ENCODE data around the gene NFIA. TPM values are rescaled to one million over a fixed set of nuclear protein-coding genes. Genes with fewer than 3 reads are reported as not detected.

Gene NFIA
- total RNA-seq, 1 donor from 2014 or later, result 31.3 TPM

- H3K4me3 ChIP-seq (ENCODE audit: low read length in 3 of 3), result peak overlapping the region; percentile 55 to 78 (median 76)
- H3K4me1 ChIP-seq (ENCODE audit: control insufficient read depth in 3 of 3, insufficient read depth in 3 of 3, low read length in 3 of 3), result peaks cover 39 to 54% (median 52%) of the 10 kb centered on the region in 3 donors
- no peaks in the 10 kb centered on the region for H3K36me3 ChIP-seq (ENCODE audit: control insufficient read depth in 3 of 3, insufficient read depth in 3 of 3, low read length in 3 of 3)
- H3K27me3 ChIP-seq (ENCODE audit: control insufficient read depth in 3 of 3, insufficient read depth in 3 of 3, low read length in 3 of 3), result no peaks in the 10 kb centered on the region
- H3K9ac ChIP-seq (ENCODE audit: low read depth in 1 of 3, low read length in 3 of 3), result peak overlapping the region; percentile 69 to 74 (median 71)
- H3K9me3 ChIP-seq (ENCODE audit: control insufficient read depth in 3 of 3, low read length in 3 of 3), result no peaks in the 10 kb centered on the region
- H3K27ac ChIP-seq (ENCODE audit: low read depth, low read length), result peak overlapping the region; percentile 94
Measured at GRCh38 chr1:61184714-61185106, 102.3 kb downstream of the NFIA start.

- H3K9ac ChIP-seq (ENCODE audit: low read depth in 1 of 3, low read length in 3 of 3), result peak overlapping the region in 2 of 3 donors; percentile 0 to 11
- H3K4me1 ChIP-seq (ENCODE audit: control insufficient read depth in 3 of 3, insufficient read depth in 3 of 3, low read length in 3 of 3), result peaks cover 41 to 54% (median 54%) of the 10 kb centered on the region in 3 donors
- H3K27me3 ChIP-seq (ENCODE audit: control insufficient read depth in 3 of 3, insufficient read depth in 3 of 3, low read length in 3 of 3), result no peaks in the 10 kb centered on the region
- peak overlapping the region; percentile 51 for H3K27ac ChIP-seq (ENCODE audit: low read depth, low read length)
- H3K4me3 ChIP-seq (ENCODE audit: low read length in 3 of 3), result peak overlapping the region in 1 of 3 donors; percentile 18
- H3K9me3 ChIP-seq (ENCODE audit: control insufficient read depth in 3 of 3, low read length in 3 of 3), result no peaks in the 10 kb centered on the region
- H3K36me3 ChIP-seq (ENCODE audit: control insufficient read depth in 3 of 3, insufficient read depth in 3 of 3, low read length in 3 of 3), result no peaks in the 10 kb centered on the region
Measured at GRCh38 chr1:61186753-61187152, 104.4 kb downstream of the NFIA start.

GRCh38 chr1:61187352-61188086 is 105.2 kb downstream of the NFIA start:
- H3K27ac ChIP-seq (ENCODE audit: low read depth, low read length), result peak overlapping the region; percentile 51
- peak overlapping the region in 1 of 3 donors; percentile 18 for H3K4me3 ChIP-seq (ENCODE audit: low read length in 3 of 3)
- H3K4me1 ChIP-seq (ENCODE audit: control insufficient read depth in 3 of 3, insufficient read depth in 3 of 3, low read length in 3 of 3), result peaks cover 38 to 50% (median 46%) of the 10 kb centered on the region in 3 donors
- peak overlapping the region in 2 of 3 donors; percentile 0 to 11 for H3K9ac ChIP-seq (ENCODE audit: low read depth in 1 of 3, low read length in 3 of 3)
- H3K36me3 ChIP-seq (ENCODE audit: control insufficient read depth in 3 of 3, insufficient read depth in 3 of 3, low read length in 3 of 3), result no peaks in the 10 kb centered on the region
- no peaks in the 10 kb centered on the region for H3K9me3 ChIP-seq (ENCODE audit: control insufficient read depth in 3 of 3, low read length in 3 of 3)
- no peaks in the 10 kb centered on the region for H3K27me3 ChIP-seq (ENCODE audit: control insufficient read depth in 3 of 3, insufficient read depth in 3 of 3, low read length in 3 of 3)

- H3K4me1 ChIP-seq (ENCODE audit: control insufficient read depth in 3 of 3, insufficient read depth in 3 of 3, low read length in 3 of 3), result peaks cover 24 to 34% (median 31%) of the 10 kb centered on the region in 3 donors
- H3K36me3 ChIP-seq (ENCODE audit: control insufficient read depth in 3 of 3, insufficient read depth in 3 of 3, low read length in 3 of 3), result no peaks in the 10 kb centered on the region
- no peaks in the 10 kb centered on the region for H3K27me3 ChIP-seq (ENCODE audit: control insufficient read depth in 3 of 3, insufficient read depth in 3 of 3, low read length in 3 of 3)
- H3K4me3 ChIP-seq (ENCODE audit: low read length in 3 of 3), result no peak overlapping the region
- peak overlapping the region; percentile 59 for H3K27ac ChIP-seq (ENCODE audit: low read depth, low read length)
- no peaks in the 10 kb centered on the region for H3K9me3 ChIP-seq (ENCODE audit: control insufficient read depth in 3 of 3, low read length in 3 of 3)
- H3K9ac ChIP-seq (ENCODE audit: low read depth in 1 of 3, low read length in 3 of 3), result no peak overlapping the region
Measured at GRCh38 chr1:61190153-61190552, 107.8 kb downstream of the NFIA start.

- peaks cover 19 to 28% (median 25%) of the 10 kb centered on the region in 3 donors for H3K4me1 ChIP-seq (ENCODE audit: control insufficient read depth in 3 of 3, insufficient read depth in 3 of 3, low read length in 3 of 3)
- H3K4me3 ChIP-seq (ENCODE audit: low read length in 3 of 3), result no peak overlapping the region
- no peaks in the 10 kb centered on the region for H3K36me3 ChIP-seq (ENCODE audit: control insufficient read depth in 3 of 3, insufficient read depth in 3 of 3, low read length in 3 of 3)
- peak overlapping the region in 1 of 3 donors; percentile 40 for H3K9ac ChIP-seq (ENCODE audit: low read depth in 1 of 3, low read length in 3 of 3)
- no peaks in the 10 kb centered on the region for H3K27me3 ChIP-seq (ENCODE audit: control insufficient read depth in 3 of 3, insufficient read depth in 3 of 3, low read length in 3 of 3)
- H3K27ac ChIP-seq (ENCODE audit: low read depth, low read length), result peak overlapping the region; percentile 59
- H3K9me3 ChIP-seq (ENCODE audit: control insufficient read depth in 3 of 3, low read length in 3 of 3), result no peaks in the 10 kb centered on the region
Measured at GRCh38 chr1:61190618-61191432, 108.5 kb downstream of the NFIA start.

- Histone ChIP-seq H3K4me1 (ENCODE audit: control insufficient read depth in 3 of 3, insufficient read depth in 3 of 3, low read length in 3 of 3) (peaks cover 17 to 22% (median 19%) of the 10 kb centered on the region in 3 donors), H3K9ac (ENCODE audit: low read depth in 1 of 3, low read length in 3 of 3) (peak overlapping the region in 1 of 3 donors; percentile 40)
Measured at GRCh38 chr1:61191433-61191720, 109.0 kb downstream of the NFIA start.

GRCh38 chr1:61192663-61193330 is 110.4 kb downstream of the NFIA start:
- H3K4me1 ChIP-seq (ENCODE audit: control insufficient read depth in 3 of 3, insufficient read depth in 3 of 3, low read length in 3 of 3), result peaks cover 6 to 10% (median 10%) of the 10 kb centered on the region in 3 donors
- H3K4me3 ChIP-seq (ENCODE audit: low read length in 3 of 3), result no peak overlapping the region
- H3K9me3 ChIP-seq (ENCODE audit: control insufficient read depth in 3 of 3, low read length in 3 of 3), result no peaks in the 10 kb centered on the region
- H3K9ac ChIP-seq (ENCODE audit: low read depth in 1 of 3, low read length in 3 of 3), result no peak overlapping the region
- H3K27me3 ChIP-seq (ENCODE audit: control insufficient read depth in 3 of 3, insufficient read depth in 3 of 3, low read length in 3 of 3), result no peaks in the 10 kb centered on the region
- no peaks in the 10 kb centered on the region for H3K36me3 ChIP-seq (ENCODE audit: control insufficient read depth in 3 of 3, insufficient read depth in 3 of 3, low read length in 3 of 3)
- peak overlapping the region; percentile 59 for H3K27ac ChIP-seq (ENCODE audit: low read depth, low read length)

More at GRCh38 chr1:61191433-61191720, 109.0 kb downstream of the NFIA start:
- H3K4me3 ChIP-seq (ENCODE audit: low read length in 3 of 3), result no peak overlapping the region
- no peaks in the 10 kb centered on the region for H3K9me3 ChIP-seq (ENCODE audit: control insufficient read depth in 3 of 3, low read length in 3 of 3)
- peak overlapping the region; percentile 59 for H3K27ac ChIP-seq (ENCODE audit: low read depth, low read length)
- no peaks in the 10 kb centered on the region for H3K27me3 ChIP-seq (ENCODE audit: control insufficient read depth in 3 of 3, insufficient read depth in 3 of 3, low read length in 3 of 3)
- no peaks in the 10 kb centered on the region for H3K36me3 ChIP-seq (ENCODE audit: control insufficient read depth in 3 of 3, insufficient read depth in 3 of 3, low read length in 3 of 3)

GRCh38 chr1:61193808-61194207 is 111.4 kb downstream of the NFIA start:
- no peak overlapping the region for H3K4me3 ChIP-seq (ENCODE audit: low read length in 3 of 3)
- H3K27me3 ChIP-seq (ENCODE audit: control insufficient read depth in 3 of 3, insufficient read depth in 3 of 3, low read length in 3 of 3), result no peaks in the 10 kb centered on the region
- no peaks in the 10 kb centered on the region for H3K9me3 ChIP-seq (ENCODE audit: control insufficient read depth in 3 of 3, low read length in 3 of 3)
- no peaks in the 10 kb centered on the region for H3K36me3 ChIP-seq (ENCODE audit: control insufficient read depth in 3 of 3, insufficient read depth in 3 of 3, low read length in 3 of 3)
- H3K27ac ChIP-seq (ENCODE audit: low read depth, low read length), result no peak overlapping the region
- H3K9ac ChIP-seq (ENCODE audit: low read depth in 1 of 3, low read length in 3 of 3), result no peak overlapping the region
- peaks cover 6 to 12% (median 10%) of the 10 kb centered on the region in 3 donors for H3K4me1 ChIP-seq (ENCODE audit: control insufficient read depth in 3 of 3, insufficient read depth in 3 of 3, low read length in 3 of 3)

- Histone ChIP-seq H3K4me1 (ENCODE audit: control insufficient read depth in 3 of 3, insufficient read depth in 3 of 3, low read length in 3 of 3) (peaks cover 5 to 12% (median 8%) of the 10 kb centered on the region in 3 donors), H3K36me3 (ENCODE audit: control insufficient read depth in 3 of 3, insufficient read depth in 3 of 3, low read length in 3 of 3) (no peaks in the 10 kb centered on the region), H3K9me3 (ENCODE audit: control insufficient read depth in 3 of 3, low read length in 3 of 3) (no peaks in the 10 kb centered on the region), H3K27me3 (ENCODE audit: control insufficient read depth in 3 of 3, insufficient read depth in 3 of 3, low read length in 3 of 3) (no peaks in the 10 kb centered on the region), H3K9ac (ENCODE audit: low read depth in 1 of 3, low read length in 3 of 3) (no peak overlapping the region), H3K27ac (ENCODE audit: low read depth, low read length) (no peak overlapping the region), H3K4me3 (ENCODE audit: low read length in 3 of 3) (no peak overlapping the region)
Measured at GRCh38 chr1:61198554-61198953, 116.2 kb downstream of the NFIA start.

Measured in skeletal muscle tissue (tissue), 4 donors.